H9 (cell line): ENCODE data around the gene DTX2. TPM values are rescaled to one million over a fixed set of nuclear protein-coding genes. Genes with fewer than 3 reads are reported as not detected.
"Not testable (repeated sequence)": the region's sequence is repeated elsewhere in the genome, so short reads cannot be mapped to it uniquely, and the experiment has no call there.

Experiments used
- DNase-seq: peaks from one replicate; pipeline ENCODE4 v3.0.0-alpha.2; 2017
- H2AFZ ChIP-seq: one replicate; pipeline ENCODE4 v1.6.1; 2013; ENCODE audit warnings: mild to moderate bottlenecking, low read length, control low read depth, moderate library complexity
- H2AK5ac ChIP-seq: 2 replicates; pipeline ENCODE4 v1.6.1; 2013; ENCODE audit warnings: low read length, control low read depth, mixed read lengths; ENCODE audit not compliant: insufficient read length
- H2BK120ac ChIP-seq: one replicate; pipeline ENCODE4 v1.6.1; 2013; ENCODE audit warnings: low read depth, mild to moderate bottlenecking, low read length, control low read depth, inconsistent platforms; ENCODE audit not compliant: poor library complexity, severe bottlenecking
- H2BK12ac ChIP-seq: 2 replicates; pipeline ENCODE4 v1.6.1; 2013; ENCODE audit warnings: low read length, control low read depth, mixed read lengths, low read depth; ENCODE audit not compliant: insufficient read length
- H2BK15ac ChIP-seq: 2 replicates; pipeline ENCODE4 v1.6.1; 2013; ENCODE audit warnings: low read depth, low read length, control low read depth
- H2BK20ac ChIP-seq: one replicate; pipeline ENCODE4 v1.6.1; 2013; ENCODE audit warnings: low read depth, mild to moderate bottlenecking, low read length, control low read depth, inconsistent platforms; ENCODE audit not compliant: poor library complexity, severe bottlenecking
- H2BK5ac ChIP-seq: 2 replicates; pipeline ENCODE4 v1.6.1; 2013; ENCODE audit warnings: low read length, control low read depth, mixed read lengths; ENCODE audit not compliant: insufficient read length
- H3K14ac ChIP-seq: 2 replicates; pipeline ENCODE4 v1.6.1; 2013; ENCODE audit warnings: low read length, control low read depth; ENCODE audit not compliant: insufficient read depth
- H3K18ac ChIP-seq: 2 replicates; pipeline ENCODE4 v1.6.1; 2013; ENCODE audit warnings: low read depth, mild to moderate bottlenecking, mixed read lengths, low read length, control low read depth; ENCODE audit not compliant: insufficient read length
- H3K23ac ChIP-seq: 2 replicates; pipeline ENCODE4 v1.6.1; 2013; ENCODE audit warnings: low read length, control low read depth, mixed read lengths, low read depth; ENCODE audit not compliant: insufficient read length
- H3K23me2 ChIP-seq: 2 replicates; pipeline ENCODE4 v1.6.1; 2013; ENCODE audit warnings: low read depth, mild to moderate bottlenecking, mixed read lengths, low read length, control low read depth; ENCODE audit not compliant: insufficient read length, poor library complexity, severe bottlenecking
- H3K27ac ChIP-seq: 2 replicates; pipeline ENCODE4 v1.5.1; 2013; ENCODE audit warnings: low read length, control low read depth, mixed read lengths, low read depth; ENCODE audit not compliant: insufficient read length
- H3K27me3 ChIP-seq: 2 replicates; pipeline ENCODE4 v1.6.1; 2013; ENCODE audit warnings: low read length, control low read depth, inconsistent platforms; ENCODE audit not compliant: insufficient read depth
- H3K4ac ChIP-seq: 2 replicates; pipeline ENCODE4 v1.6.1; 2013; ENCODE audit warnings: low read depth, mild to moderate bottlenecking, control low read depth, inconsistent platforms, low read length, moderate library complexity
- H3K4me1 ChIP-seq: 2 replicates; pipeline ENCODE4 v1.6.1; 2013; ENCODE audit warnings: low read length, control low read depth, inconsistent platforms; ENCODE audit not compliant: insufficient read depth
- H3K4me2 ChIP-seq: 2 replicates; pipeline ENCODE4 v1.6.1; 2013; ENCODE audit warnings: low read length, control low read depth, mixed read lengths; ENCODE audit not compliant: insufficient read length, insufficient read depth
- H3K56ac ChIP-seq: 2 replicates; pipeline ENCODE4 v1.6.1; 2013; ENCODE audit warnings: low read depth, mild to moderate bottlenecking, mixed read lengths, low read length, control low read depth; ENCODE audit not compliant: insufficient read length
- H3K79me1 ChIP-seq: 2 replicates; pipeline ENCODE4 v1.6.1; 2013; ENCODE audit warnings: low read depth, mild to moderate bottlenecking, moderate library complexity, low read length, control low read depth, inconsistent platforms; ENCODE audit not compliant: insufficient read depth, poor library complexity, severe bottlenecking
- H3K79me2 ChIP-seq: 2 replicates; pipeline ENCODE4 v1.6.1; 2013; ENCODE audit warnings: low read length, control low read depth, inconsistent platforms; ENCODE audit not compliant: insufficient read depth
- H3K9ac ChIP-seq: 2 replicates; pipeline ENCODE4 v1.6.1; 2013; ENCODE audit warnings: low read length, control low read depth, mixed read lengths; ENCODE audit not compliant: insufficient read length; ENCODE audit errors: extremely low read depth
- H3K9me3 ChIP-seq: one replicate; pipeline ENCODE4 v1.6.1; 2013; ENCODE audit warnings: low read depth, low read length, inconsistent platforms; ENCODE audit not compliant: control insufficient read depth
- H3T11ph ChIP-seq: one replicate; pipeline ENCODE4 v1.6.1; 2013; ENCODE audit warnings: mild to moderate bottlenecking, low read length, control low read depth, inconsistent platforms
- H4K20me1 ChIP-seq: one replicate; pipeline ENCODE4 v1.6.1; 2013; ENCODE audit not compliant: control insufficient read depth, insufficient read length, insufficient read depth
- H4K5ac ChIP-seq: 2 replicates; pipeline ENCODE4 v1.6.1; 2013; ENCODE audit warnings: low read depth, mild to moderate bottlenecking, mixed read lengths, low read length, control low read depth; ENCODE audit not compliant: insufficient read length
- H4K8ac ChIP-seq: replicated peaks from 2 replicates; pipeline ENCODE4 v1.6.1; 2013; ENCODE audit warnings: low read length, control low read depth, mixed read lengths, low read depth; ENCODE audit not compliant: insufficient read length
- H4K91ac ChIP-seq: 2 replicates; pipeline ENCODE4 v1.6.1; 2013; ENCODE audit warnings: low read depth, mild to moderate bottlenecking, moderate library complexity, mixed read lengths, low read length, control low read depth; ENCODE audit not compliant: insufficient read length
- H3K27ac Mint-ChIP-seq, 3 experiments: 2 replicates in 2 of 3; 3 replicates in 1 of 3; pipeline ENCODE4 v1.8.0; 2020 to 2021; ENCODE audit warnings: mixed read lengths in 3 of 3, mild to moderate bottlenecking in 1 of 3, moderate library complexity in 1 of 3
- H3K27me3 Mint-ChIP-seq: 2 replicates; pipeline ENCODE4 v1.8.0; 2021; ENCODE audit warnings: low read depth, mild to moderate bottlenecking, moderate library complexity, mixed read lengths
- H3K36me3 Mint-ChIP-seq, 3 experiments: 2 replicates in 2 of 3; 3 replicates in 1 of 3; pipeline ENCODE4 v1.8.0; 2020 to 2021; ENCODE audit warnings: low read depth in 3 of 3, mixed read lengths in 3 of 3; ENCODE audit not compliant: insufficient read depth in 1 of 3
- H3K4me1 Mint-ChIP-seq, 2 experiments: 2 replicates each; pipeline ENCODE4 v1.8.0; 2020; ENCODE audit warnings: mixed read lengths in 2 of 2
- H3K4me3 Mint-ChIP-seq, 2 experiments: 2 replicates in 1 of 2; 3 replicates in 1 of 2; pipeline ENCODE4 v1.8.0; 2020 to 2021; ENCODE audit warnings: mild to moderate bottlenecking in 2 of 2, mixed read lengths in 2 of 2, moderate library complexity in 1 of 2
- H3K9me3 Mint-ChIP-seq, 2 experiments: 2 replicates in 1 of 2; 3 replicates in 1 of 2; pipeline ENCODE4 v1.8.0; 2020; ENCODE audit warnings: mild to moderate bottlenecking in 2 of 2, mixed read lengths in 2 of 2, moderate library complexity in 1 of 2
- WGBS: extraction: QIAGEN DNeasy Blood & Tissue Kit; methylation state at CpG from one replicate; pipeline ENCODE4 v1.1.7; 2013; ENCODE audit warnings: missing lambda C conversion rate, low lambda C conversion rate, mixed read lengths; ENCODE audit not compliant: insufficient read length; ENCODE audit errors: extremely low coverage; 5-methylcytosine and 5-hydroxymethylcytosine counted together
- total RNA-seq: library from RNA; stranded (reverse); gene quantifications from 2 replicates; pipeline ENCODE4 v1.2.1, GENCODE V29; 2021

The DTX2 gene
- total RNA-seq, 1 experiment from 2014 or later = 48.8 TPM

GRCh38 chr7:76440404-76440803 lies 21.1 kb upstream of the DTX2 start:
- not testable (repeated sequence) for H3K4me3 Mint-ChIP-seq, H3K27ac ChIP-seq, H3K4ac ChIP-seq, H3K23me2 ChIP-seq, H3K79me2 ChIP-seq, H3K56ac ChIP-seq, H3K27ac Mint-ChIP-seq, H3K36me3 Mint-ChIP-seq, H2BK5ac ChIP-seq, H2AFZ ChIP-seq, H3T11ph ChIP-seq, DNase-seq, H3K27me3 Mint-ChIP-seq, H3K9me3 ChIP-seq, H2BK15ac ChIP-seq, H3K27me3 ChIP-seq, H2AK5ac ChIP-seq, H2BK120ac ChIP-seq, H2BK12ac ChIP-seq, H3K79me1 ChIP-seq, H3K9ac ChIP-seq, H4K20me1 ChIP-seq, H3K18ac ChIP-seq, H3K4me1 Mint-ChIP-seq, H3K4me2 ChIP-seq, H2BK20ac ChIP-seq, H3K14ac ChIP-seq, H3K9me3 Mint-ChIP-seq, H4K8ac ChIP-seq, H4K91ac ChIP-seq, H4K5ac ChIP-seq, H3K4me1 ChIP-seq, H3K23ac ChIP-seq
- WGBS = no CpG with 5 or more reads among the region's 4 CpGs

DNA sequence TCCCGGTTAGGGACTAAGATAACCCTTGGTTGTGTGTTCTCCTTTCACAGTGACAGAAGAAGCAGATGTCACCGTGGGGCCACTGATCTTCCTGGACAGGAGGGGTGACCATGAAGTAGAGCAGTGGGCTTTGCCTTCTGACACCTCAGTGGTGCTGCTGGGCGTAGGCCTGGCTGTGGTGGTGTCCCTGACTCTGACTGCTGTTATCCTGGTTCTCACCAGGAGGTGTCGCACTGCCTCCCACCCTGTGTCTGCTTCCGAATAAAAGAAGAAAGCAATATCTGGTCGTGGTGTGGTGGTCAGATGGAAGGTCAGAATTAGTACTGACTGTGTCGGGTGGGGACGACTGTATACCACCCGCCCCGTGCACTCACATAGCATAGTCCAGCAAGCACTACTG lies 19.7 kb upstream of the DTX2 start:
- H3T11ph ChIP-seq, H3K14ac ChIP-seq, H4K5ac ChIP-seq, H3K9me3 Mint-ChIP-seq, H2BK12ac ChIP-seq, H4K20me1 ChIP-seq, H3K36me3 Mint-ChIP-seq, H3K23me2 ChIP-seq, H4K91ac ChIP-seq, H2AK5ac ChIP-seq, H3K27me3 ChIP-seq, H3K4me1 Mint-ChIP-seq, H3K79me1 ChIP-seq, H3K27ac ChIP-seq, H4K8ac ChIP-seq, H3K27me3 Mint-ChIP-seq, H2BK20ac ChIP-seq, H3K18ac ChIP-seq, H3K79me2 ChIP-seq, H3K9ac ChIP-seq, H3K4ac ChIP-seq, H3K9me3 ChIP-seq, H3K23ac ChIP-seq, H3K56ac ChIP-seq, DNase-seq, H2BK120ac ChIP-seq, H3K27ac Mint-ChIP-seq, H3K4me2 ChIP-seq, H2BK15ac ChIP-seq, H2AFZ ChIP-seq, H3K4me1 ChIP-seq, H2BK5ac ChIP-seq, H3K4me3 Mint-ChIP-seq: not testable (repeated sequence)
- no CpG with 5 or more reads among the region's 10 CpGs for WGBS
